ENCODE measurements around the gene HSF2BP. TPM values are rescaled to one million over a fixed set of nuclear protein-coding genes. Genes with fewer than 3 reads are reported as not detected.

The HSF2BP gene
- total and polyA plus RNA-seq, 2 of the 8 experiments (the other 6 are each of a cell fraction or from before 2014, with no cell fraction given), result 0.51 to 0.93 TPM

DNA sequence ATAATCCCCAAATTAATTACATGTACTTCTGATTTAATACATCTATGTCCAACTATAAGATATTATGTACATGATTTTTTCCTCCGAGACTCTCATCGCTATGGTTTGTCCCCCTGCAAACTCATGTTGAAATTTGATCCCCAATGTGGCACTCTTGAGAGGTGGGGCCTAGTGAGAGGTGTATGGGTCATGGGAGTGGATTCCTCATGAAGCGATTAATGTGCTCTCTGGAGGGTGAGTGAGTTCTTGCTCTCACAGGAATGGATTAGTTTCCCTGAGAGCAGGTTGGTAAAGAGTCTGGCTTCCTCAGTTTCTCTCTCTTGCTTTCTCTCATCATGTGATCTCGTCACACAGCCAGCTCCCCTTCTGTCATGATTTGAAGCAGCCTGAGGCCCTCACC is 16.1 kb downstream of the HSF2BP start:
- no peak for DNase-seq (ENCODE audit: low read depth in 1 of 2, low spot score in 2 of 2)
- FAIRE-seq, result no peak
- Histone ChIP-seq H3K27ac (ENCODE audit: low read depth, low read length) (no peak overlapping the region), H2AK5ac (ENCODE audit: low read depth, low read length) (no peak overlapping the region), H3K4me2 (ENCODE audit: insufficient read depth in 1 of 2, low read depth in 2 of 2, low read length in 2 of 2) (no peak overlapping the region), H3K18ac (ENCODE audit: extremely low read depth, low read length) (no peak overlapping the region), H3K14ac (ENCODE audit: insufficient read length) (no peak overlapping the region), H3K23me2 (ENCODE audit: low read depth, low read length) (no peaks in the 10 kb centered on the region), H3K56ac (replicated peaks; ENCODE audit: insufficient read length, low read depth, low read length) (no peak overlapping the region), H2BK20ac (ENCODE audit: low read length) (no peak overlapping the region), H4K91ac (replicated peaks; ENCODE audit: insufficient read length, low read length) (no peak overlapping the region), H2BK12ac (ENCODE audit: low read depth, low read length) (no peak overlapping the region), H4K5ac (ENCODE audit: insufficient read length, low read depth, low read length) (no peak overlapping the region), H3K36me3 (ENCODE audit: control insufficient read depth in 2 of 4, insufficient read depth in 4 of 4, low read length in 3 of 4) (no peaks in the 10 kb centered on the region), H3K9me3 (ENCODE audit: insufficient read depth in 2 of 2, low read depth in 1 of 2, low read length in 1 of 2) (no peaks in the 10 kb centered on the region), H3K79me1 (ENCODE audit: low read depth, low read length) (no peaks in the 10 kb centered on the region), H3K4me3 (ENCODE audit: extremely low read depth in 1 of 4, insufficient read depth in 2 of 4, low read depth in 3 of 4, low read length in 4 of 4) (no peak overlapping the region), H3K4me1 (replicated peaks in 1 of 4; ENCODE audit: control insufficient read depth in 3 of 4, insufficient read depth in 4 of 4, low read length in 3 of 4) (no peaks in the 10 kb centered on the region), H3K23ac (ENCODE audit: insufficient read length) (no peak overlapping the region), H3K9ac (replicated peaks in 1 of 4; ENCODE audit: extremely low read depth in 1 of 4, low read depth in 3 of 4, low read length in 3 of 4) (no peak overlapping the region), H2BK15ac (ENCODE audit: low read length) (no peak overlapping the region), H2AFZ (ENCODE audit: low read length) (no peak overlapping the region), H2BK5ac (ENCODE audit: low read depth, low read length) (no peak overlapping the region), H3K79me2 (ENCODE audit: control insufficient read depth in 1 of 2, insufficient read depth in 2 of 2, low read length in 2 of 2) (no peaks in the 10 kb centered on the region), H2BK120ac (replicated peaks; ENCODE audit: low read depth, low read length) (no peak overlapping the region), H3K4ac (replicated peaks; ENCODE audit: insufficient read length, low read depth, low read length) (no peak overlapping the region), H4K20me1 (replicated peaks in 1 of 2; ENCODE audit: control insufficient read depth in 1 of 2, insufficient read depth in 2 of 2, low read length in 2 of 2) (no peaks in the 10 kb centered on the region), H3K27me3 (replicated peaks in 1 of 4; ENCODE audit: control insufficient read depth in 3 of 4, extremely low read depth in 1 of 4, insufficient read depth in 3 of 4, low read length in 3 of 4) (no peaks in the 10 kb centered on the region), H4K8ac (ENCODE audit: extremely low read depth, insufficient read depth, low read length) (no peak overlapping the region)
- ChIA-PET POLR2A (ENCODE audit: partially characterized antibody) (no interaction called here), CTCF (ENCODE audit: partially characterized antibody) (interaction anchor here (5.1 kb wide), 1 partner anchor 31 kb away, joined by 47 read pairs; no protein-coding TSS in a partner anchor)
- 81% methylated on average over 4 of the region's 4 CpGs; no CpG with 5 or more reads in 1 of the 2 experiments for WGBS, 2 experiments (ENCODE audit: extremely low coverage in 1 of 2, insufficient coverage in 1 of 2, insufficient read length in 1 of 2, insufficient replicate concordance in 2 of 2, low coverage in 1 of 2, low lambda C conversion rate in 2 of 2, missing lambda C conversion rate in 1 of 2)
- TF ChIP-seq RBBP5 (IDR thresholded peaks at IDR 0.05; ENCODE audit: borderline replicate concordance, low read depth, low read length), result no peak
- TF ChIP-seq ATF3 (IDR thresholded peaks at IDR 0.05; ENCODE audit: insufficient read depth, low read depth, low read length), result no peak
- no peak for TF ChIP-seq CHD1 (IDR thresholded peaks at IDR 0.05; ENCODE audit: low read depth, low read length)
- TF ChIP-seq RAD21 (IDR thresholded peaks at IDR 0.05 in 1 of 2, conservative IDR thresholded peaks at IDR 0.05 in 1 of 2; ENCODE audit: low read depth in 2 of 2, low read length in 2 of 2), result no peak
- TF ChIP-seq PHF8 (conservative IDR thresholded peaks at IDR 0.05; ENCODE audit: low read depth, low read length), result no peak
- TF ChIP-seq BACH1 (IDR thresholded peaks at IDR 0.05; ENCODE audit: low read length), result no peak
- no peak for TF ChIP-seq SUZ12 (IDR thresholded peaks at IDR 0.05; ENCODE audit: low read length)
- no peak for TF ChIP-seq CREB1 (IDR thresholded peaks at IDR 0.05)
- TF ChIP-seq RNF2 (IDR thresholded peaks at IDR 0.05; ENCODE audit: borderline replicate concordance, low read depth, low read length, missing control alignments, poor library complexity, severe bottlenecking), result no peak
- TF ChIP-seq GTF2F1 (IDR thresholded peaks at IDR 0.05; ENCODE audit: borderline replicate concordance, low read depth, low read length), result no peak
- TF ChIP-seq NANOG (IDR thresholded peaks at IDR 0.05; ENCODE audit: insufficient read depth, low read depth, low read length, poor library complexity, severe bottlenecking), result no peak
- no peak for TF ChIP-seq RXRA (IDR thresholded peaks at IDR 0.05; ENCODE audit: insufficient read depth, low read depth, low read length)
- no peak for TF ChIP-seq GABPA (IDR thresholded peaks at IDR 0.05; ENCODE audit: borderline replicate concordance, insufficient read depth, low read length)
